ENCODE results near the gene DPP4. TPM values are rescaled to one million over a fixed set of nuclear protein-coding genes. Genes with fewer than 3 reads are reported as not detected.

DPP4 gene
- polyA plus RNA-seq, 1 experiment = 10.3 TPM

GRCh38 chr2:162092008-162092390, 18.0 kb upstream of the DPP4 start:
- no peak for DNase-seq (ENCODE audit: low read depth)
- CTCF ChIA-PET = interaction anchor here (1.0 to 1.5 kb wide), 2 partner anchors 69 to 145 kb away, joined by 4 read pairs; no protein-coding TSS in a partner anchor

DNA sequence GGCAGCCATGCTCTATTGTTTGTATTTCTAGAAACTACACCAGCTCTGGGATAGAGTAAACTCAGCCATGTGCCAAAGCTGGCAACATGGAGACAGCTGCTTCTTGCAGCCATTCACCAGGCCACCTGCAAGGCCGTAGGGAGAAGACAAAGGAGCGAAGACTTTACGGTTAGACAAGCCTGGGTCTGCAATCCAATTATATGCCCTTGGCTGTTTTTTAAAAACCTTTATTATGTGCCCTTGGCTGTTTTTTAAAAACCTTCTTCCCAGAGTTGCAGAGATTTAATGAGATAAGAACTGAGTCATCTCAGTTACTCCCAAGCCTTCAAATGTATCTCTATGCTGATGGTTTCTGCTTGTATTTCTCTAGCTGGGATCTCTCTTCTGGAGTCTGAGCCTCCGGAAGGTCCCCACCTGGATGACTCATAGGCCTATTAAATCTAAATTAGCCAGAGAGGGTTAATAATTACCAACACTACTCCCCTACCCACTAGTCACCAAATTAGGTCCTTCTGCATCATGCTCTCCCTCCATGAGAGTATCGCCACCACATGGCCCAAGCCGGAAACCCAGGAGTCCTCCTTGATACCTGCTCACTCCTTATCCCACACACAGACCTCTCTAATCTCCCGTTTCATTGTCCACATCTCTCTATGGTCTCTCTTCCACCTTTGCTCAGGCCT, 17.5 kb upstream of the DPP4 start:
- Histone ChIP-seq H3K4me3 (ENCODE audit: low read depth, low read length) (no peak overlapping the region), H3K36me3 (ENCODE audit: control insufficient read depth, insufficient read depth, low read length) (no peaks in the 10 kb centered on the region), H3K27me3 (ENCODE audit: control insufficient read depth, insufficient read depth, low read length) (no peaks in the 10 kb centered on the region)
- no peak for DNase-seq (ENCODE audit: low read depth)
- TF ChIP-seq, protein P1, sequence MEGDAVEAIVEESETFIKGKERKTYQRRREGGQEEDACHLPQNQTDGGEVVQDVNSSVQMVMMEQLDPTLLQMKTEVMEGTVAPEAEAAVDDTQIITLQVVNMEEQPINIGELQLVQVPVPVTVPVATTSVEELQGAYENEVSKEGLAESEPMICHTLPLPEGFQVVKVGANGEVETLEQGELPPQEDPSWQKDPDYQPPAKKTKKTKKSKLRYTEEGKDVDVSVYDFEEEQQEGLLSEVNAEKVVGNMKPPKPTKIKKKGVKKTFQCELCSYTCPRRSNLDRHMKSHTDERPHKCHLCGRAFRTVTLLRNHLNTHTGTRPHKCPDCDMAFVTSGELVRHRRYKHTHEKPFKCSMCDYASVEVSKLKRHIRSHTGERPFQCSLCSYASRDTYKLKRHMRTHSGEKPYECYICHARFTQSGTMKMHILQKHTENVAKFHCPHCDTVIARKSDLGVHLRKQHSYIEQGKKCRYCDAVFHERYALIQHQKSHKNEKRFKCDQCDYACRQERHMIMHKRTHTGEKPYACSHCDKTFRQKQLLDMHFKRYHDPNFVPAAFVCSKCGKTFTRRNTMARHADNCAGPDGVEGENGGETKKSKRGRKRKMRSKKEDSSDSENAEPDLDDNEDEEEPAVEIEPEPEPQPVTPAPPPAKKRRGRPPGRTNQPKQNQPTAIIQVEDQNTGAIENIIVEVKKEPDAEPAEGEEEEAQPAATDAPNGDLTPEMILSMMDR (IDR thresholded peaks at IDR 0.05; ENCODE audit: insufficient read depth, low read depth, low read length) = peak; percentile 26; the same call in 1 of the 2 replicates
- CTCF ChIA-PET = interaction anchor here (0.8 to 1.9 kb wide), 4 partner anchors 9 to 144 kb away, joined by 3 to 5 read pairs (median 4); no protein-coding TSS in a partner anchor
- POLR2A ChIA-PET = no interaction called here

More at GRCh38 chr2:162092008-162092390, 18.0 kb upstream of the DPP4 start:
- TF ChIP-seq, protein P1 (IDR thresholded peaks at IDR 0.05; ENCODE audit: insufficient read depth, low read depth, low read length) = no peak
- H3K27me3 ChIP-seq (ENCODE audit: control insufficient read depth, insufficient read depth, low read length) = no peaks in the 10 kb centered on the region
- POLR2A ChIA-PET = no interaction called here
- H3K36me3 ChIP-seq (ENCODE audit: control insufficient read depth, insufficient read depth, low read length) = no peaks in the 10 kb centered on the region
- no peak overlapping the region for H3K4me3 ChIP-seq (ENCODE audit: low read depth, low read length)

DNA sequence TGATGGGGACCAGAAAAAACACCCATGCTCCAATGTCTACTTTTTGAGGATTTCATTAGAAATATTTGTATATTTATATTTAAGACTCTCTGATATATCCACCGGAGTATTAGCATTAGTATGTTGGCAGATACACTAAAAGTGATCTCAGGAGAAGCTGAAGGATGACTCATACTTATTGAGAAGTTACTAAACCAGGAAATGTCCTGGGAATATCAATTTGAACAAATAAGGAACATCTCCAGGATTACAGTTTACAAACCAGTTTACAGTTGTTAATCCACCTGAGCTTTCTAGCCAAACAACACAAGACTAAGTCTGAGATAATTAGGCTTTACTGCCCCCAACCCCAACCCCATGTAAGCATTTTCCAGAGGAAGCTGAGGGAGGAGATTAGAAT, 16.1 kb upstream of the DPP4 start:
- DNase-seq (ENCODE audit: low read depth) = no peak
- Histone ChIP-seq H3K27me3 (ENCODE audit: control insufficient read depth, insufficient read depth, low read length) (no peaks in the 10 kb centered on the region), H3K4me3 (ENCODE audit: low read depth, low read length) (no peak overlapping the region), H3K36me3 (ENCODE audit: control insufficient read depth, insufficient read depth, low read length) (no peaks in the 10 kb centered on the region)
- TF ChIP-seq, protein P1 (IDR thresholded peaks at IDR 0.05; ENCODE audit: insufficient read depth, low read depth, low read length) = no peak
- ChIA-PET CTCF (interaction anchor here (1.0 to 1.9 kb wide), 2 partner anchors 14 to 16 kb away, joined by 4 to 5 read pairs; no protein-coding TSS in a partner anchor), POLR2A (no interaction called here)

DNA sequence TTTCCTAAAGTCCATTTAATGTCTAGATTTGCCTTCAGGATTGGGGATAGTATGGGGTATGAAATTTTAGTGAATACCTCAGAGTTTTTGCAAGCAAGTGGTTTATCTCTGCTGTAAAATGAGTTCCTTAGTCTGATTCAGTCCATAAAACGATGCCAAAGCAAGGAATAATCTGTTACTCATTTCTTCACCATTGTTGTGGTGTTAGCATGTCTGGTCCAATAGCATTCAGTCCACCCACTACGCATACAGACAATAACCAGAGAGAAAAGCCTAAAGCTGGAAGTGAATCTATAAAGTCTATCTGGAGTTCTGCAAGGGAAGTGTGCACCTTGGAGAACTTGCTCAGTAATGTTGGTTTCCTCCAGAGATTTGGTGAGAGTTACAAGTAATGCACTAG, 12.9 kb upstream of the DPP4 start:
- H3K4me3 ChIP-seq (ENCODE audit: low read depth, low read length) = no peak overlapping the region
- CTCF ChIA-PET = no interaction called here
- DNase-seq (ENCODE audit: low read depth) = no peak
- POLR2A ChIA-PET = no interaction called here
- TF ChIP-seq, protein P1 (IDR thresholded peaks at IDR 0.05; ENCODE audit: insufficient read depth, low read depth, low read length) = no peak
- no peaks in the 10 kb centered on the region for H3K27me3 ChIP-seq (ENCODE audit: control insufficient read depth, insufficient read depth, low read length)
- no peaks in the 10 kb centered on the region for H3K36me3 ChIP-seq (ENCODE audit: control insufficient read depth, insufficient read depth, low read length)

- POLR2A ChIA-PET = interaction anchor here (1.0 kb wide), 1 partner anchor 13 kb away, joined by 4 read pairs; no protein-coding TSS in a partner anchor
- H3K36me3 ChIP-seq (ENCODE audit: control insufficient read depth, insufficient read depth, low read length) = no peaks in the 10 kb centered on the region
- H3K27me3 ChIP-seq (ENCODE audit: control insufficient read depth, insufficient read depth, low read length) = no peaks in the 10 kb centered on the region
- H3K4me3 ChIP-seq (ENCODE audit: low read depth, low read length) = no peak overlapping the region
- TF ChIP-seq, protein P1 (IDR thresholded peaks at IDR 0.05; ENCODE audit: insufficient read depth, low read depth, low read length) = no peak
- CTCF ChIA-PET = interaction anchor here (0.8 to 0.9 kb wide), 2 partner anchors 14 to 17 kb away, joined by 3 read pairs; no protein-coding TSS in a partner anchor
- peak; percentile 88 for DNase-seq (ENCODE audit: low read depth)
These were observed 11.3 kb upstream of the DPP4 start for GRCh38 chr2:162085090-162085891.
